Activated CD4-positive, alpha-beta T cell treated with anti-CD3 and anti-CD28 coated beads for 48 hours (primary cell): Measurements from ENCODE around the gene PRDM8.
"Not testable (repeated sequence)": the region's sequence is repeated elsewhere in the genome, so short reads cannot be mapped to it uniquely, and the experiment has no call there.

Source experiments
- DNase-seq: peaks from one replicate; pipeline ENCODE4 v3.0.0-alpha.2; 2020

PRDM8 gene

GRCh38 chr4:80196922-80197573 is at the start of gene PRDM8:
Gene PRDM8, plus strand, starts transcription at chr4:80197503. Its CDS starts 2,578 bp downstream, at chr4:80200081.
- DNase-seq, result peak; percentile 54

GRCh38 chr4:80150387-80151180 is 46.7 kb upstream of the PRDM8 start:
- no peak for DNase-seq

- no peak for DNase-seq
Observed at GRCh38 chr4:80151981-80152380, 45.3 kb upstream of the PRDM8 start.

GRCh38 chr4:80153874-80154544 is 43.3 kb upstream of the PRDM8 start:
- no peak for DNase-seq

- DNase-seq, result no peak
Observed at GRCh38 chr4:80154545-80154933, 42.8 kb upstream of the PRDM8 start.

- no peak for DNase-seq
Observed at GRCh38 chr4:80155316-80155982, 41.9 kb upstream of the PRDM8 start.

- no peak for DNase-seq
Observed at GRCh38 chr4:80156410-80156809, 40.9 kb upstream of the PRDM8 start.

- DNase-seq, result no peak
Observed at GRCh38 chr4:80161413-80162058, 35.8 kb upstream of the PRDM8 start.

- no peak for DNase-seq
Observed at GRCh38 chr4:80162418-80162817, 34.9 kb upstream of the PRDM8 start.

- DNase-seq, result no peak
Observed at GRCh38 chr4:80165855-80166254, 31.4 kb upstream of the PRDM8 start.

- DNase-seq, result peak; percentile 38
Observed at GRCh38 chr4:80171251-80171650, 26.1 kb upstream of the PRDM8 start.

GRCh38 chr4:80171656-80172055 is 25.6 kb upstream of the PRDM8 start:
- DNase-seq, result no peak

- no peak for DNase-seq
Observed at GRCh38 chr4:80172203-80172602, 25.1 kb upstream of the PRDM8 start.

GRCh38 chr4:80173401-80173800 is 23.9 kb upstream of the PRDM8 start:
- DNase-seq, result peak; percentile 65

GRCh38 chr4:80173841-80174240 is 23.5 kb upstream of the PRDM8 start:
- no peak for DNase-seq

GRCh38 chr4:80177793-80178192 is 19.5 kb upstream of the PRDM8 start:
- DNase-seq, result not testable (repeated sequence)

GRCh38 chr4:80178964-80179363 is 18.3 kb upstream of the PRDM8 start:
- DNase-seq, result no peak

GRCh38 chr4:80179637-80180161 is 17.6 kb upstream of the PRDM8 start:
- no peak for DNase-seq

GRCh38 chr4:80180743-80181142 is 16.6 kb upstream of the PRDM8 start:
- no peak for DNase-seq

- DNase-seq, result no peak
Observed at GRCh38 chr4:80182237-80182866, 15.0 kb upstream of the PRDM8 start.

GRCh38 chr4:80183250-80184052 is 13.9 kb upstream of the PRDM8 start:
- no peak for DNase-seq
